CD8-positive, alpha-beta memory T cell (primary cell): ENCODE results near the gene CNIH1. TPM values are rescaled to one million over a fixed set of nuclear protein-coding genes. Genes with fewer than 3 reads are reported as not detected.
A peak's percentile ranks its signal among the peaks of the same experiment; 100 is the strongest.
"Not testable (repeated sequence)": the region's sequence is repeated elsewhere in the genome, so short reads cannot be mapped to it uniquely, and the experiment has no call there.

Source experiments
- CTCF ChIA-PET: fragments of 350-600 bp; sonication (Branson Sonifier 250); formaldehyde crosslinking; loops from one replicate; lab custom pipeline; 2021; ENCODE audit warnings: antibody characterized with exemption; lab: Charles Lee
- POLR2A ChIA-PET: fragments of 350-600 bp; sonication (Branson Sonifier 250); formaldehyde crosslinking; loops from one replicate; lab custom pipeline; 2021; ENCODE audit warnings: antibody characterized with exemption; lab: Charles Lee
- DNase-seq, 5 donors: peaks; one replicate each; pipeline versions ENCODE4 v3.0.0 to v3.0.0-alpha.2; 2020 to 2022; ENCODE audit warnings: mixed read lengths in 1 of 5
- H3K27ac ChIP-seq: one replicate; pipeline ENCODE4 v1.7.0; 2013; ENCODE audit warnings: low read depth, mild to moderate bottlenecking, low read length, moderate library complexity
- H3K27me3 ChIP-seq: 2 replicates; pipeline ENCODE4 v1.7.0; 2013; ENCODE audit warnings: low read length, mild to moderate bottlenecking; ENCODE audit not compliant: insufficient read depth, poor library complexity, severe bottlenecking
- H3K36me3 ChIP-seq: 2 replicates; pipeline ENCODE4 v1.7.0; 2013; ENCODE audit warnings: mild to moderate bottlenecking, low read length, moderate library complexity; ENCODE audit not compliant: insufficient read depth
- H3K4me1 ChIP-seq: 2 replicates; pipeline ENCODE4 v1.7.0; 2013; ENCODE audit warnings: mild to moderate bottlenecking, low read length, moderate library complexity; ENCODE audit not compliant: insufficient read depth
- H3K4me3 ChIP-seq: 2 replicates; pipeline ENCODE4 v1.7.0; 2013; ENCODE audit warnings: mild to moderate bottlenecking, low read length
- H3K9me3 ChIP-seq: 2 replicates; pipeline ENCODE4 v1.7.0; 2013; ENCODE audit warnings: mild to moderate bottlenecking, low read length
- H3K27ac Mint-ChIP-seq, 8 donors: one replicate each; pipeline ENCODE4 v1.8.0; 2020 to 2021; ENCODE audit warnings: mixed read lengths in 8 of 8, mild to moderate bottlenecking in 6 of 8, inconsistent platforms in 3 of 8, moderate library complexity in 3 of 8
- H3K27me3 Mint-ChIP-seq, 2 donors: one replicate each; pipeline ENCODE4 v1.8.0; 2020 to 2021; ENCODE audit warnings: mixed read lengths in 2 of 2, mild to moderate bottlenecking in 1 of 2, moderate library complexity in 1 of 2
- H3K36me3 Mint-ChIP-seq, 3 donors: one replicate each; pipeline ENCODE4 v1.8.0; 2020 to 2021; ENCODE audit warnings: mixed read lengths in 3 of 3, inconsistent platforms in 1 of 3, mild to moderate bottlenecking in 1 of 3
- H3K4me1 Mint-ChIP-seq, 3 donors: one replicate each; pipeline ENCODE4 v1.8.0; 2020 to 2021; ENCODE audit warnings: mixed read lengths in 3 of 3, inconsistent platforms in 1 of 3, mild to moderate bottlenecking in 1 of 3
- H3K4me3 Mint-ChIP-seq, 7 donors: one replicate each; pipeline ENCODE4 v1.8.0; 2020 to 2021; ENCODE audit warnings: mixed read lengths in 7 of 7, mild to moderate bottlenecking in 6 of 7, moderate library complexity in 4 of 7, inconsistent platforms in 2 of 7
- H3K9me3 Mint-ChIP-seq, 5 donors: one replicate each; pipeline ENCODE4 v1.8.0; 2020 to 2022; ENCODE audit warnings: mixed read lengths in 5 of 5, mild to moderate bottlenecking in 3 of 5, moderate library complexity in 2 of 5, inconsistent platforms in 1 of 5
- polyA plus RNA-seq: library from polyadenylated mRNA; unstranded; fragments of 300-500 nt; fragmentation: Illumina TruSeq; gene quantifications from one replicate; pipeline ENCODE4 v1.2.3, GENCODE V29; 2021
- total RNA-seq, 2 experiments: library from RNA; stranded (reverse); gene quantifications; one replicate each; pipeline ENCODE4 v1.2.3, GENCODE V29; 2021

CNIH1 gene
- total and polyA plus RNA-seq, 3 experiments from 2014 or later, result 84.9 to 104 (median 87.1) TPM

DNA sequence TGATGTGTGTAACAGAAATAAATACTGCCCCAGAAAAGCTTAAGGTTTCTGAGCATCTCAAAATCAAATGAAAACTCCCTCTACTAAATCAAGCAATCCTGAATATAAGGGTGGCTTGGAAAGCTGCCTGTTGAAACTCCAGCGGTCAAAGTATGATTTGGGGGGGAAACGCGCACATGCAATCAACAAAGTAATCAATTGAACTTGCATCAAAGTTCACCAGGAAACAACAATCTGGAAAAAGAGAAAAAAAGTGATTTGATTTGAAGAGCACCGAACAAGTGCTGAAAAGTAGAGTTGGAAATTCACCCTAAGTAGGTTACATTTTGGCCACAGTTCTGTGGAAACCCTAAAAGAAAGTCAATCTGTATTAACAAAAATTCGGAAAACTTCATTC lies 700 bp downstream of the CNIH1 start:
- Mint-ChIP-seq H3K36me3 (peaks cover 0 to 9% (median 0%) of the 10 kb centered on the region in 3 donors), H3K4me3 (peak overlapping the region; percentile 85 to 92 (median 88)), H3K4me1 (peaks cover 48 to 60% (median 54%) of the 10 kb centered on the region in 3 donors), H3K27ac (peak overlapping the region; percentile 71 to 92 (median 86)), H3K9me3 (no peaks in the 10 kb centered on the region), H3K27me3 (peaks cover 2 to 3% of the 10 kb centered on the region in 2 donors)
- no peak for DNase-seq
- Histone ChIP-seq H3K9me3 (no peaks in the 10 kb centered on the region), H3K27ac (peak overlapping the region; percentile 72), H3K27me3 (no peaks in the 10 kb centered on the region), H3K36me3 (no peaks in the 10 kb centered on the region), H3K4me3 (peak overlapping the region; percentile 50), H3K4me1 (peaks cover 22% of the 10 kb centered on the region)
- CTCF ChIA-PET, result no interaction called here
- POLR2A ChIA-PET, result interaction anchor here (0.8 kb wide), 1 partner anchor 10 kb away, joined by 3 read pairs; no protein-coding TSS in a partner anchor

GRCh38 chr14:54440037-54440436 lies 1.1 kb downstream of the CNIH1 start:
- H3K36me3 Mint-ChIP-seq, result peaks cover 0 to 12% (median 2%) of the 10 kb centered on the region in 3 donors
- H3K27ac ChIP-seq, result no peak overlapping the region

GRCh38 chr14:54438703-54439102 lies 2.5 kb downstream of the CNIH1 start:
- H3K27ac Mint-ChIP-seq, result peak overlapping the region in 1 of 8 donors; percentile 64
- POLR2A ChIA-PET, result no interaction called here
- DNase-seq, result no peak
- H3K9me3 ChIP-seq, result no peaks in the 10 kb centered on the region
- H3K36me3 ChIP-seq, result no peaks in the 10 kb centered on the region
- H3K4me1 Mint-ChIP-seq, result peaks cover 65 to 78% (median 72%) of the 10 kb centered on the region in 3 donors
- H3K27ac ChIP-seq, result no peak overlapping the region
- CTCF ChIA-PET, result interaction anchor here (1.0 kb wide), 1 partner anchor 42 kb away, joined by 5 read pairs; the partner anchor contains the start of gene CDKN3
- H3K36me3 Mint-ChIP-seq, result peaks cover 0 to 24% (median 8%) of the 10 kb centered on the region in 3 donors
- H3K4me3 Mint-ChIP-seq, result peak overlapping the region in 2 of 7 donors; percentile 34 to 85
- no peaks in the 10 kb centered on the region for H3K9me3 Mint-ChIP-seq
- peaks cover 22% of the 10 kb centered on the region for H3K4me1 ChIP-seq
- peaks cover 0 to 2% of the 10 kb centered on the region in 2 donors for H3K27me3 Mint-ChIP-seq
- H3K27me3 ChIP-seq, result no peaks in the 10 kb centered on the region
- no peak overlapping the region for H3K4me3 ChIP-seq

More at GRCh38 chr14:54440037-54440436, 1.1 kb downstream of the CNIH1 start:
- Histone ChIP-seq H3K4me1 (peaks cover 22% of the 10 kb centered on the region), H3K4me3 (no peak overlapping the region), H3K9me3 (no peaks in the 10 kb centered on the region), H3K36me3 (no peaks in the 10 kb centered on the region), H3K27me3 (no peaks in the 10 kb centered on the region)
- Mint-ChIP-seq H3K27me3 (peaks cover 2 to 3% of the 10 kb centered on the region in 2 donors), H3K27ac (peak overlapping the region in 6 of 8 donors; percentile 42 to 92 (median 86)), H3K4me1 (peaks cover 52 to 65% (median 59%) of the 10 kb centered on the region in 3 donors), H3K4me3 (peak overlapping the region; percentile 85 to 92 (median 88)), H3K9me3 (no peaks in the 10 kb centered on the region)
- CTCF ChIA-PET, result no interaction called here
- POLR2A ChIA-PET, result interaction anchor here (0.8 kb wide), 1 partner anchor 10 kb away, joined by 3 read pairs; no protein-coding TSS in a partner anchor
- no peak for DNase-seq

- H3K4me3 ChIP-seq, H3K36me3 ChIP-seq, DNase-seq, H3K9me3 ChIP-seq, H3K9me3 Mint-ChIP-seq, POLR2A ChIA-PET, H3K27me3 Mint-ChIP-seq, CTCF ChIA-PET, H3K27ac ChIP-seq, H3K27me3 ChIP-seq, H3K27ac Mint-ChIP-seq: not testable (repeated sequence)
- peaks cover 69 to 85% (median 79%) of the 10 kb centered on the region in 3 donors for H3K4me1 Mint-ChIP-seq
- H3K36me3 Mint-ChIP-seq, result peaks cover 0 to 29% (median 8%) of the 10 kb centered on the region in 3 donors
- peak overlapping the region in 2 of 7 donors; percentile 29 to 55 for H3K4me3 Mint-ChIP-seq
- H3K4me1 ChIP-seq, result peaks cover 22% of the 10 kb centered on the region
These were observed 3.2 kb downstream of the CNIH1 start for GRCh38 chr14:54437954-54438353.

DNA sequence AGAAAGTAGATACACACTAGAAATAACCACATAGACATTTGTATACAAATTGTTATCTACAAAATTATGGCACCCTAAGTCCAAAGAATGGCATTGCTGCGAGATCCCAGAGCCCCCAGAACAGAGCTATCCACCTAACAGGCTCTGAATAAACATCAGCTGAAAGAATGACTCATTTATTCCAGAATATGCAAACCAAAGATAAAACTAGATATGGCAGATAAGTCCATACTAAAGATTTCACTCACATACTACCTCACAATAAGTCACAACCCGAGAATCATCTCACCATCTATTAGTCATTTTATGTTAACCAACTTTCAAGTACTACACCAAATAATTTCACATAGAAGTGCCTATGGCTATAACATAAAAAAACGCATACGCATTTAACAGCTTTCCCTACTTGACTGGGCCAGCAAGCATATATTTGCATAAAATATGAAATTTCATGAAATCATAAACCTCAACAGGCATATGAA lies 5.6 kb downstream of the CNIH1 start:
- ChIA-PET POLR2A (no interaction called here), CTCF (interaction anchor here (1.5 to 1.7 kb wide), 2 partner anchors 8 to 38 kb away, joined by 4 read pairs; partner anchors contain the start of gene CDKN3)
- Mint-ChIP-seq H3K4me1 (peaks cover 64 to 83% (median 82%) of the 10 kb centered on the region in 3 donors), H3K36me3 (peaks cover 0 to 46% (median 14%) of the 10 kb centered on the region in 3 donors), H3K27me3 (no peaks in the 10 kb centered on the region), H3K4me3 (peak overlapping the region in 3 of 7 donors; percentile 40 to 56 (median 52)), H3K27ac (peak overlapping the region in 6 of 8 donors; percentile 10 to 57 (median 35)), H3K9me3 (no peaks in the 10 kb centered on the region)
- H3K27ac ChIP-seq, result peak overlapping the region; percentile 5
- no peak overlapping the region for H3K4me3 ChIP-seq
- no peak for DNase-seq
- H3K4me1 ChIP-seq, result peaks cover 16% of the 10 kb centered on the region
- no peaks in the 10 kb centered on the region for H3K27me3 ChIP-seq
- H3K36me3 ChIP-seq, result peaks cover under 1% of the 10 kb centered on the region
- no peaks in the 10 kb centered on the region for H3K9me3 ChIP-seq

DNA sequence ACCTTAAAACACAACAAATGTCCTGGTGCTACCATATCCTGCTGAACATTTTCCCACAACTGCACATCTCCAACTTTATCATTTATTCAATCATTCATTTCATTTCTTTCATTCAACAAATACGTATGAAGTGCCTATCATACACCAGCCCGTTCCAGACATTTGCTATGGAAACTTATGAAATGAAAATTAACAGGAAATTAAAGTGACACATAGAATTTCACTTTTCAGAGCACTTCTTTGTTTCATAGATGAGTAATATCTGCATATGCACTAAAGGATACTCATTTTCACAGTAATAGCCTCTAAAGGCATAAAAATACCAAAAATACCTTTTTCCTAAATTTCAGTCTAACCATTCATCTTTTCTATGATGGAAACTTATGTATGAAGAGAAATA lies 12.6 kb downstream of the CNIH1 start:
- Mint-ChIP-seq H3K9me3 (no peaks in the 10 kb centered on the region), H3K27ac (peak overlapping the region in 1 of 8 donors; percentile 32), H3K36me3 (peaks cover 0 to 85% (median 21%) of the 10 kb centered on the region in 3 donors), H3K4me1 (peaks cover 9 to 21% (median 18%) of the 10 kb centered on the region in 3 donors), H3K4me3 (no peak overlapping the region), H3K27me3 (no peaks in the 10 kb centered on the region)
- no peak for DNase-seq
- H3K4me3 ChIP-seq, result no peak overlapping the region
- ChIA-PET CTCF (no interaction called here), POLR2A (no interaction called here)
- no peaks in the 10 kb centered on the region for H3K27me3 ChIP-seq
- peaks cover 15% of the 10 kb centered on the region for H3K36me3 ChIP-seq
- no peak overlapping the region for H3K27ac ChIP-seq
- no peaks in the 10 kb centered on the region for H3K9me3 ChIP-seq
- no peaks in the 10 kb centered on the region for H3K4me1 ChIP-seq

GRCh38 chr14:54427871-54428270 lies 13.3 kb downstream of the CNIH1 start:
- H3K4me3 ChIP-seq, result no peak overlapping the region
- Mint-ChIP-seq H3K9me3 (no peaks in the 10 kb centered on the region), H3K27ac (no peak overlapping the region), H3K27me3 (no peaks in the 10 kb centered on the region), H3K36me3 (peaks cover 0 to 80% (median 21%) of the 10 kb centered on the region in 3 donors), H3K4me1 (peaks cover 4 to 15% (median 12%) of the 10 kb centered on the region in 3 donors), H3K4me3 (no peak overlapping the region)
- no peaks in the 10 kb centered on the region for H3K27me3 ChIP-seq
- DNase-seq, result no peak
- H3K27ac ChIP-seq, result no peak overlapping the region
- H3K9me3 ChIP-seq, result no peaks in the 10 kb centered on the region
- CTCF ChIA-PET, result no interaction called here
- H3K4me1 ChIP-seq, result no peaks in the 10 kb centered on the region
- peaks cover 15% of the 10 kb centered on the region for H3K36me3 ChIP-seq
- POLR2A ChIA-PET, result no interaction called here

DNA sequence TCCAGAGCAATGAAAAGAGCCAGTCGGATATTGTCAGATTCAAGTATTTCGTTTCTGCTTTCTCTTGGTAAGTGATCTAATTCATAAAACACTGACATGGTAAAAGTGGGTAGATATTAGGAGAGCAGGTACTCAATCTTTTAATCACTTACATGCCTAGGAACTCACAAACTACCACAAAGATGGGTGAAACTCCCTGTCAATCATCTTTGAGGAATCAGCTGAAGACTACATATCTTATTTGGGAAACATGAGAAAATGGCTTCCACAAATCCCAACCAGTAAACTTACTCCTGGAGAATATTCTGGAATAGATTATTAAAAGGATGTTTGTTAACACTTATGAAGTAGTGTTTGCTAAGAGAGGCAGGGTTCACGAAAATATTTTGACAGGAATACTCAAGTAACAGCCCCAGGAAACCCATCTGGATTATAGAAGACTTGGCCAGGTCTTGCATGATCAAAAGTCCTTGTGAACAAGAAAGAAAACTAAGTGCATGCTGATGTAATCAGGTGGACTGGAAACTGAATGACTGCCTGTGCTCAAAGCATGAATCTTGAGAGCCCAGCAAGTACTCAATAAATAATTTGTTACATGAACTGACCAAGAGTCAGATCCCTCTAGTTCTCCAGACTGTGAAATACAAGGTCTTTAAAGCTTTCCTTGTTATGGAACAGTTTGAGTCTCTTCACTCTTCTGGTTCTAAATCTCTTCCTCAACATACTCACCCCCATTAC lies 15.5 kb downstream of the CNIH1 start:
- H3K4me1 Mint-ChIP-seq, result peaks cover 0 to 4% (median 1%) of the 10 kb centered on the region in 3 donors
- Histone ChIP-seq H3K4me1 (no peaks in the 10 kb centered on the region), H3K36me3 (peaks cover 15% of the 10 kb centered on the region), H3K27me3 (no peaks in the 10 kb centered on the region), H3K27ac (no peak overlapping the region), H3K4me3 (no peak overlapping the region), H3K9me3 (no peaks in the 10 kb centered on the region)
- DNase-seq, result no peak
- no peaks in the 10 kb centered on the region for H3K27me3 Mint-ChIP-seq
- POLR2A ChIA-PET, result no interaction called here
- peaks cover 0 to 66% (median 17%) of the 10 kb centered on the region in 3 donors for H3K36me3 Mint-ChIP-seq
- CTCF ChIA-PET, result no interaction called here
- no peak overlapping the region for H3K4me3 Mint-ChIP-seq
- H3K27ac Mint-ChIP-seq, result peak overlapping the region in 2 of 8 donors; percentile 2 to 72
- no peaks in the 10 kb centered on the region for H3K9me3 Mint-ChIP-seq
